Measurements from ENCODE around the gene IRF5.
"Not testable (repeated sequence)": the region's sequence is repeated elsewhere in the genome, so short reads cannot be mapped to it uniquely, and the experiment has no call there.

Gene IRF5

GRCh38 chr7:128974241-128974934, 36.7 kb downstream of the IRF5 start:
- DNase-seq: no peak

DNA sequence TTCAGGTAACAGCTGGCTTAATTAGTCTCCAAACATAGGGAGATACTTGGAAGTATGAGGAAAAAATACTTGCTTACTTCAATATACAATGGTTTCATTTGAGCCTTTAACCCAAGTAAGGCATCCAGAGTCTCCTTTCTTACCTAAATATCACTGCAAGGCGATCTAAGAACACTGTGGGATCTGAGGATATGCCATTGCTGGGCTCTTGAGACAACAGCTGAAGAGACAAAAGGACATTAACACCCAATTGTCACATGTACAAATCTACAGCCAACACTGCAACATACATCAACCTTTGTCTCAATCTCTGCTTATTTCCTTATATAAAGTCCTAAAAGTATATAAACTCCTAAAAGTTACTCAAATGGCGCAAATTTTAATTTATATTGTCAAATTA, 44.4 kb downstream of the IRF5 start:
- no peak for DNase-seq

- no peak for DNase-seq
Measured at GRCh38 chr7:128985660-128986059, 47.9 kb downstream of the IRF5 start.

GRCh38 chr7:128986609-128987008, 48.9 kb downstream of the IRF5 start:
- DNase-seq: no peak

DNA sequence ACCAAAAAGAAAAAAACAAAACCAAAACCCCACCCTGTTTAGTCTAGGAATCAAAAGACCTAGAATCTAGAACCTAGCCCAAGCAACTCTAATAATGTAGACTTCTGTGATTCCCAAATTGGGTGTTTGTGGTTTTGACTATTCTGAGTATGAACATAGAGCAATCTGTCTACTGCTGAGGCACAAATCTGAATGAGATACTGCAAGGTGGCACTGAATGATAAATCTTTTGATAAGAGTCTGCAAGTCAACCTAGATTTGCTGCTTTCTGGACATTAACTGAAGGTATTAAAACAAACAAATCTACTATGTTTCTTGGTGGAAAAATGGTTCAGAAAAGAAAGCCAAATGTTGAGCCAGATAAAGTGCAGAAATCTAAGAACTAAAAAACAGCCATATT, 50.6 kb downstream of the IRF5 start:
- DNase-seq: no peak

DNA sequence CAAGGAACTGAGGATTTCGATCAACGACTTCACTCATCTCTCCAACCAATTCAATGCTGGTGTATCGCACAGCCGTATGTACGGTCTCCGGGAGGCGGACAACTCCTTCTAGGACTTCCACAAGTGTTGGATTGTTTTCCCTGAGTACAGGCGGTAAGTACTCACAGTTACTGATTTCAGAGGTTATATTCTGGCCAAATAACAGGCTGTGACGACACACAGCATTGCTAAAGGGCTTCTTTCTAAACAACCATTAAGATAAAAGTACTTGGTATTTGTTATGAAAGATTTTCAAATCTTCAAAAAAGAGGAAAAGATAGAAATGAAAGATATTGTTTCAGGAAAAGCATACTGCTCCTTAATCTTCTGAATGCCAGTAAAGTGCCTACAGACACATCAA, 52.2 kb downstream of the IRF5 start:
- no peak for DNase-seq

- DNase-seq: no peak
Measured at GRCh38 chr7:128993419-128993818, 55.7 kb downstream of the IRF5 start.

- not testable (repeated sequence) for DNase-seq
Measured at GRCh38 chr7:128994560-128994959, 56.8 kb downstream of the IRF5 start.

- no peak for DNase-seq
Measured at GRCh38 chr7:128997181-128997580, 59.5 kb downstream of the IRF5 start.
